ENCODE measurements around the gene VPS37D.

GRCh38 chr7:73704640-73705550, 37.3 kb downstream of the VPS37D start:
- no peak for TF ChIP-seq PKNOX1 (IDR thresholded peaks at IDR 0.05)
- TF ChIP-seq FOXK2 (IDR thresholded peaks at IDR 0.05): no peak
- TF ChIP-seq ELF4 (IDR thresholded peaks at IDR 0.05): no peak
- TF ChIP-seq SUZ12 (IDR thresholded peaks at IDR 0.05): no peak
- TF ChIP-seq FOXM1 (IDR thresholded peaks at IDR 0.05; ENCODE audit: borderline replicate concordance): no peak
- TF ChIP-seq SP1 (IDR thresholded peaks at IDR 0.05): no peak
